Activated CD8-positive, alpha-beta T cell treated with anti-CD3 and anti-CD28 coated beads for 36 hours (primary cell): ENCODE measurements around the gene CREB3L1. TPM values are rescaled to one million over a fixed set of nuclear protein-coding genes. Genes with fewer than 3 reads are reported as not detected.

Source experiments
- ATAC-seq: fragments of 200-7000 bp; cut with Tn5 transposase; one replicate; pipeline ENCODE4 v1.10.0; 2021; ENCODE audit warnings: mild to moderate bottlenecking, moderate library complexity
- CTCF ChIA-PET: fragments of 350-600 bp; sonication (Branson Sonifier 250); formaldehyde crosslinking; loops from one replicate; lab custom pipeline; 2021; ENCODE audit warnings: antibody characterized with exemption; lab: Charles Lee
- POLR2A ChIA-PET: fragments of 350-600 bp; sonication (Branson Sonifier 250); formaldehyde crosslinking; loops from one replicate; lab custom pipeline; 2021; ENCODE audit warnings: antibody characterized with exemption; lab: Charles Lee
- DNase-seq: peaks from one replicate; pipeline ENCODE4 v3.0.0-alpha.2; 2020
- H3K27ac Mint-ChIP-seq: one replicate; pipeline ENCODE4 v1.8.0; 2021; ENCODE audit warnings: mild to moderate bottlenecking, mixed read lengths
- H3K27me3 Mint-ChIP-seq: one replicate; pipeline ENCODE4 v1.8.0; 2021; ENCODE audit warnings: mixed read lengths
- H3K36me3 Mint-ChIP-seq: one replicate; pipeline ENCODE4 v1.8.0; 2021; ENCODE audit warnings: low read depth, mixed read lengths
- H3K4me1 Mint-ChIP-seq: one replicate; pipeline ENCODE4 v1.8.0; 2021; ENCODE audit warnings: low read depth, mixed read lengths
- H3K4me3 Mint-ChIP-seq: one replicate; pipeline ENCODE4 v1.8.0; 2021; ENCODE audit warnings: mild to moderate bottlenecking, moderate library complexity, mixed read lengths
- H3K9me3 Mint-ChIP-seq: one replicate; pipeline ENCODE4 v1.8.0; 2021; ENCODE audit warnings: mixed read lengths
- CTCF ChIP-seq: fragments of 200-600 bp; IDR thresholded peaks from one replicate; pipeline ENCODE4 v1.8.0; 2022; ENCODE audit warnings: antibody characterized with exemption, mild to moderate bottlenecking
- intact Hi-C: fragments of 100-400 bp; cut with micrococcal nuclease; formaldehyde crosslinking; loops from one replicate; pipeline ENCODE4 v1.10.0; 2022
- total RNA-seq, 2 experiments: library from RNA; stranded (reverse); gene quantifications; one replicate each; pipeline ENCODE4 v1.2.3, GENCODE V29; 2021

The CREB3L1 gene
- total RNA-seq, 2 experiments from 2014 or later, result not detected

- Mint-ChIP-seq H3K27ac (no peak overlapping the region), H3K27me3 (no peaks in the 10 kb centered on the region), H3K4me3 (no peak overlapping the region), H3K36me3 (no peaks in the 10 kb centered on the region), H3K9me3 (no peaks in the 10 kb centered on the region), H3K4me1 (peaks cover under 1% of the 10 kb centered on the region)
- intact Hi-C loops, result no loop called here
- ChIA-PET CTCF (interaction anchor here (0.8 to 2.2 kb wide), 4 partner anchors 9 to 46 kb away, joined by 4 to 9 read pairs (median 4); partner anchors contain the start of gene CREB3L1), POLR2A (interaction anchor here (0.7 to 1.3 kb wide), 2 partner anchors 40 to 47 kb away, joined by 3 to 4 read pairs; no protein-coding TSS in a partner anchor)
- ATAC-seq (no peak), DNase-seq (no peak)
- no peak for TF ChIP-seq CTCF
Measured at GRCh38 chr11:46290011-46290410, 12.5 kb downstream of the CREB3L1 start.

GRCh38 chr11:46290598-46291309, 13.3 kb downstream of the CREB3L1 start:
- ChIA-PET CTCF (interaction anchor here (1.0 to 2.2 kb wide), 3 partner anchors 9 to 17 kb away, joined by 3 to 9 read pairs (median 4); partner anchors contain the start of gene CREB3L1), POLR2A (interaction anchor here (1.3 kb wide), 1 partner anchor 48 kb away, joined by 4 read pairs; no protein-coding TSS in a partner anchor)
- Mint-ChIP-seq H3K27me3 (peaks cover under 1% of the 10 kb centered on the region), H3K27ac (no peak overlapping the region), H3K9me3 (no peaks in the 10 kb centered on the region), H3K4me3 (no peak overlapping the region), H3K36me3 (no peaks in the 10 kb centered on the region), H3K4me1 (peaks cover 4% of the 10 kb centered on the region)
- ATAC-seq, result no peak
- TF ChIP-seq CTCF, result no peak
- no peak for DNase-seq
- intact Hi-C loops, result no loop called here

GRCh38 chr11:46291441-46292150, 14.1 kb downstream of the CREB3L1 start:
- ChIA-PET CTCF (interaction anchor here (1.0 kb wide), 1 partner anchor 17 kb away, joined by 3 read pairs; no protein-coding TSS in a partner anchor), POLR2A (no interaction called here)
- H3K9me3 Mint-ChIP-seq, result no peaks in the 10 kb centered on the region
- H3K4me3 Mint-ChIP-seq, result no peak overlapping the region
- DNase-seq (no peak), ATAC-seq (no peak)
- peaks cover 4% of the 10 kb centered on the region for H3K27me3 Mint-ChIP-seq
- no peak overlapping the region for H3K27ac Mint-ChIP-seq
- intact Hi-C loops, result no loop called here
- H3K36me3 Mint-ChIP-seq, result no peaks in the 10 kb centered on the region
- peaks cover 10% of the 10 kb centered on the region for H3K4me1 Mint-ChIP-seq
- no peak for TF ChIP-seq CTCF

- POLR2A ChIA-PET, result no interaction called here
- CTCF ChIA-PET, result interaction anchor here (1.1 to 9.4 kb wide), 3 partner anchors 15 to 52 kb away, joined by 3 to 73 read pairs (median 5); no protein-coding TSS in a partner anchor
- Mint-ChIP-seq H3K9me3 (no peaks in the 10 kb centered on the region), H3K27me3 (peaks cover 8% of the 10 kb centered on the region), H3K4me3 (no peak overlapping the region), H3K36me3 (no peaks in the 10 kb centered on the region), H3K4me1 (peaks cover 10% of the 10 kb centered on the region), H3K27ac (no peak overlapping the region)
- ATAC-seq (no peak), DNase-seq (no peak)
- TF ChIP-seq CTCF, result no peak
- intact Hi-C loops, result no loop called here
Measured at GRCh38 chr11:46293066-46293465, 15.6 kb downstream of the CREB3L1 start.
